Measurements from ENCODE around the gene MT1G.
"Not testable (repeated sequence)": the region's sequence is repeated elsewhere in the genome, so short reads cannot be mapped to it uniquely, and the experiment has no call there.

The MT1G gene

GRCh38 chr16:56637814-56638750, 29.8 kb downstream of the MT1G start, which contains the start of gene MT1A:
Gene MT1A, plus strand, starts transcription at chr16:56638666. Its CDS starts 73 bp downstream, at chr16:56638739.
- DNase-seq (ENCODE audit: low read depth in 3 of 3, low spot score in 1 of 3), result no peak

- no peak for DNase-seq (ENCODE audit: low read depth in 3 of 3, low spot score in 1 of 3)
Observed at GRCh38 chr16:56636616-56637413, 31.1 kb downstream of the MT1G start.

GRCh38 chr16:56635441-56635967, 32.4 kb downstream of the MT1G start:
- DNase-seq (ENCODE audit: low read depth in 3 of 3, low spot score in 1 of 3), result no peak

GRCh38 chr16:56634715-56635440, 33.0 kb downstream of the MT1G start:
- DNase-seq (ENCODE audit: low read depth in 3 of 3, low spot score in 1 of 3), result no peak

- no peak for DNase-seq (ENCODE audit: low read depth in 3 of 3, low spot score in 1 of 3)
Observed at GRCh38 chr16:56633535-56633934, 34.3 kb downstream of the MT1G start.

- DNase-seq (ENCODE audit: low read depth in 3 of 3, low spot score in 1 of 3), result no peak
Observed at GRCh38 chr16:56632848-56633365, 35.0 kb downstream of the MT1G start.

- no peak for DNase-seq (ENCODE audit: low read depth in 3 of 3, low spot score in 1 of 3)
Observed at GRCh38 chr16:56632156-56632847, 35.6 kb downstream of the MT1G start, which contains the start of gene MT1M. Gene MT1M, plus strand, starts transcription at chr16:56632659. Its CDS starts 73 bp downstream, at chr16:56632732.

- no peak for DNase-seq (ENCODE audit: low read depth in 3 of 3, low spot score in 1 of 3)
Observed at GRCh38 chr16:56631832-56632155, 36.1 kb downstream of the MT1G start.

GRCh38 chr16:56631197-56631596, 36.7 kb downstream of the MT1G start:
- no peak for DNase-seq (ENCODE audit: low read depth in 3 of 3, low spot score in 1 of 3)

GRCh38 chr16:56630134-56630533, 37.7 kb downstream of the MT1G start:
- DNase-seq (ENCODE audit: low read depth in 3 of 3, low spot score in 1 of 3), result no peak

GRCh38 chr16:56629531-56629930, 38.3 kb downstream of the MT1G start:
- no peak for DNase-seq (ENCODE audit: low read depth in 3 of 3, low spot score in 1 of 3)

GRCh38 chr16:56628486-56629350, 39.1 kb downstream of the MT1G start:
- no peak for DNase-seq (ENCODE audit: low read depth in 3 of 3, low spot score in 1 of 3)

- DNase-seq (ENCODE audit: low read depth in 3 of 3, low spot score in 1 of 3), result no peak
Observed at GRCh38 chr16:56626685-56627084, 41.2 kb downstream of the MT1G start.

- DNase-seq (ENCODE audit: low read depth in 3 of 3, low spot score in 1 of 3), result no peak
Observed at GRCh38 chr16:56625943-56626654, 41.8 kb downstream of the MT1G start.

GRCh38 chr16:56625140-56625942, 42.5 kb downstream of the MT1G start, which contains the start of gene MT1E:
Gene MT1E, plus strand, starts transcription at chr16:56625781. Its CDS starts 71 bp downstream, at chr16:56625852.
- DNase-seq (ENCODE audit: low read depth in 3 of 3, low spot score in 1 of 3), result peak in 1 of 3 donors; percentile 59

GRCh38 chr16:56623637-56624036, 44.2 kb downstream of the MT1G start:
- DNase-seq (ENCODE audit: low read depth in 3 of 3, low spot score in 1 of 3), result no peak

- DNase-seq (ENCODE audit: low read depth in 3 of 3, low spot score in 1 of 3), result not testable (repeated sequence)
Observed at GRCh38 chr16:56623184-56623583, 44.7 kb downstream of the MT1G start.

Measured in stimulated activated CD4-positive, alpha-beta T cell treated with anti-CD3 and anti-CD28 coated beads, TNF-alpha, amount 100 ng/mL, for 1 hour (primary cell).